OCI-LY3 (cell line): Measurements from ENCODE around the gene MYOF.

Experiments used
- H2AFZ ChIP-seq: fragments of 200-600, 300-600 bp; shearing (Covaris generic); 2 replicates; pipeline ENCODE4 v1.6.0; 2014; ENCODE audit warnings: antibody characterized with exemption, low read depth, low read length
- H3K27ac ChIP-seq: fragments of 200-600, 300-600 bp; sonication (generic); 2 replicates; pipeline ENCODE4 v1.5.1; 2014; ENCODE audit warnings: mild to moderate bottlenecking, low read length, moderate library complexity, mixed read lengths
- H3K27me3 ChIP-seq: fragments of 200-600, 300-600 bp; sonication (generic); 2 replicates; pipeline ENCODE4 v1.6.1; 2014; ENCODE audit warnings: low read depth, low read length, mixed read lengths
- H3K36me3 ChIP-seq: fragments of 200-600, 300-600 bp; sonication (generic); replicated peaks from 2 replicates; pipeline ENCODE3; 2014; ENCODE audit warnings: low read depth, low read length, mixed read lengths
- H3K4me1 ChIP-seq: fragments of 300-600, 200-600 bp; sonication (generic); 2 replicates; pipeline ENCODE4 v1.6.1; 2014; ENCODE audit warnings: low read length, mixed read lengths
- H3K4me2 ChIP-seq: fragments of 200-600, 300-600 bp; sonication (generic); 2 replicates; pipeline ENCODE4 v1.6.1; 2014; ENCODE audit warnings: low read length, mixed read lengths
- H3K4me3 ChIP-seq: fragments of 300-600, 200-600 bp; sonication (generic); 2 replicates; pipeline ENCODE4 v1.5.1; 2014; ENCODE audit warnings: antibody characterized with exemption, mild to moderate bottlenecking, low read length, moderate library complexity
- H3K79me2 ChIP-seq: fragments of 300-600, 200-600 bp; shearing (Covaris generic); 2 replicates; pipeline ENCODE4 v1.6.1; 2014; ENCODE audit warnings: mild to moderate bottlenecking, low read length, mixed read lengths
- H3K9ac ChIP-seq: fragments of 300-600, 200-600 bp; shearing (Covaris generic); 2 replicates; pipeline ENCODE4 v1.6.0; 2014; ENCODE audit warnings: mild to moderate bottlenecking, low read length, moderate library complexity
- H3K9me3 ChIP-seq: fragments of 200-600, 300-600 bp; shearing (Covaris generic); 2 replicates; pipeline ENCODE4 v1.6.1; 2014; ENCODE audit warnings: low read length, mixed read lengths; ENCODE audit not compliant: insufficient read depth
- H4K20me1 ChIP-seq: fragments of 200-600, 300-600 bp; sonication (generic); 2 replicates; pipeline ENCODE4 v1.6.1; 2016; ENCODE audit warnings: low read length, mixed read lengths; ENCODE audit not compliant: insufficient read depth
- CTCF ChIP-seq: fragments of 200-600, 300-600 bp; sonication (generic); IDR thresholded peaks from 2 replicates; pipeline ENCODE4 v1.5.1; 2014; ENCODE audit warnings: antibody characterized with exemption, low read length, low read depth
- EZH2phosphoT487 ChIP-seq: fragments of 200-600 bp; shearing (Covaris generic); IDR thresholded peaks from 2 replicates; pipeline ENCODE4 v1.6.1; 2018; ENCODE audit warnings: antibody characterized with exemption, mixed run types, low read depth

MYOF gene

DNA sequence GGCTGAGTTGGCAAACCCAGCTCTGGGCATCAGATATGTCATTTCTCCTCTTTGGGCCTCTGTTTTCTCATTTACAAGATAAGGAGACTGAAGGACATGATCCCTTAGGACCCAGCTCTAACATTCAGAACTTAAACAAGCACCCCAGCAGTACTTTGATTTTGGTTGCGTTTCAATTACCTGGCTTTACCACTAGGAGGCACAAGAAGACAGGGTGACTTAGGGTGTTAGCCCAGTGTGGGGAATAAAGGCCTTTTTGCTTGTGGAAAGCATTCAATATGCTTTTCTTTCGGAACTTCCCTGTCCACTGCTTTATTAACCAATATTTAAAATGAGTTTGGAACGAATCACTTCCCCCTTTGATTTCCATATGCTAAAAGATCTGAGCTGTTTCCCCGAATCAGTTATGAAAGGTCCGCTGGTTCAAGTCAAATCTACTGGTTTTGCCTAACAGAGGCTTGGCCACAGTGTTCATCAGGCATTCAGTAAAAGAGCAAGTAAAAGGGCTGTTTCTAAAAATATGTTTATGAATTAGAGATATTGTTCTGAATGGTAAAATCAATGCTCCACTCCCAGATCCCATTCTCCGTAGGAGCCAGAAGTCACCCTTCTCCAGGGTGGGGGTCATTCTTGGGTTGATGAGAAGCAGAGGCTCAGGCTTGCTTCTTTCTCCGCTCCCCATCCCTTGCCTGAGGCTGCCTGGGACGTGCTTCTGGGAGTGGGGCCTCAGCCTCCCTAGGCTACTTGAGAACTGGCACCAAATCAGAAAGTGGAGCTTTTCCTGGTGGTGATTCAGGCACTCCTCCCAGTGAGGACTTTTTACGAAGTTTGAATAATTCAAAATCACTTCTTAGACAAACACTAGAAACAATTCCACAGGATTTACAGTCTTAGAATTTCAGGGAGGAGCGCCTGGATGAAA, 105.5 kb downstream of the MYOF start:
- Histone ChIP-seq H3K4me1 (peaks cover 4% of the 10 kb centered on the region; the same call in 1 of the 2 replicates), H3K27me3 (no peaks in the 10 kb centered on the region), H3K4me3 (peak overlapping the region; percentile 37; the same call in 1 of the 2 replicates), H3K79me2 (no peaks in the 10 kb centered on the region), H4K20me1 (no peaks in the 10 kb centered on the region), H3K9me3 (no peaks in the 10 kb centered on the region), H3K4me2 (peak overlapping the region; percentile 51), H3K27ac (no peak overlapping the region), H3K36me3 (no peaks in the 10 kb centered on the region), H3K9ac (no peak overlapping the region), H2AFZ (peak overlapping the region; percentile 39; the same call in 1 of the 2 replicates)
- TF ChIP-seq EZH2phosphoT487 (no peak), CTCF (peak; percentile 84)

- Histone ChIP-seq H3K4me3 (no peak overlapping the region), H3K9me3 (no peaks in the 10 kb centered on the region), H3K9ac (no peak overlapping the region), H3K27ac (no peak overlapping the region), H3K27me3 (no peaks in the 10 kb centered on the region), H2AFZ (no peak overlapping the region), H3K4me2 (no peak overlapping the region), H3K79me2 (no peaks in the 10 kb centered on the region), H4K20me1 (no peaks in the 10 kb centered on the region), H3K4me1 (no peaks in the 10 kb centered on the region), H3K36me3 (no peaks in the 10 kb centered on the region)
- no peak for TF ChIP-seq CTCF
- TF ChIP-seq EZH2phosphoT487: no peak
Measured at GRCh38 chr10:93370961-93371360, 111.2 kb downstream of the MYOF start.

DNA sequence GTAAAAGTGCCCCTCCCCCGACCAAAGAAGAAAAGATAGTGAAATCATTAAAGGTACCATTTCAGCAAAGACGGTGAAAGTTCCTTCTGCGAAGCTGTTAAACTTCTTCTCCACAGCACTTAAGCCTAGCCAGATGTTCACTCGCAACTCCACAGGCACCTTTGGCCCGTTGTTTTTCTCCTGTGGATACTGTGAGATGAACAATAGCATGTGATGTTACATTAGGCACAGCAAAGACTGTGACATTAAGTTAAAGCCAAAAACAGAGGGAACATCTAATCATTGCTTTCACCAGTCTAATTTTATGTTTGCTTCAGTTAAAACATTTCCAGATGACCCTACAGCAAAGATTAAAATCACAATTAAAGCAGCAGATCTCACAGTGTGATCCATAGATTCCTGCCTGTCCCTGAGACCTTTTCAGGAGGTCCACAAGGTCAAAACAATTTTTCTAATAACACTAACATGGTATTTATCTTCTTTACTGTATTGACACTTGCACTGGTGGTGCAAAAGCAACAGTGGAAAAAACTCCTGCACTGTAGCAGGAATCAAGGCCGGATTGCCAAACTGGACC, 112.5 kb downstream of the MYOF start:
- Histone ChIP-seq H3K4me2 (no peak overlapping the region), H2AFZ (no peak overlapping the region), H3K9ac (no peak overlapping the region), H3K79me2 (no peaks in the 10 kb centered on the region), H3K4me3 (no peak overlapping the region), H4K20me1 (no peaks in the 10 kb centered on the region), H3K9me3 (no peaks in the 10 kb centered on the region), H3K27ac (no peak overlapping the region), H3K27me3 (no peaks in the 10 kb centered on the region), H3K4me1 (no peaks in the 10 kb centered on the region), H3K36me3 (no peaks in the 10 kb centered on the region)
- no peak for TF ChIP-seq CTCF
- TF ChIP-seq EZH2phosphoT487: no peak

- TF ChIP-seq CTCF: no peak
- no peak for TF ChIP-seq EZH2phosphoT487
- H3K36me3 ChIP-seq: no peaks in the 10 kb centered on the region
- H3K27me3 ChIP-seq: no peaks in the 10 kb centered on the region
Measured at GRCh38 chr10:93368210-93368609, 113.9 kb downstream of the MYOF start.

More at GRCh38 chr10:93368210-93368609, 113.9 kb downstream of the MYOF start:
- no peak overlapping the region for H3K4me2 ChIP-seq
- H3K9ac ChIP-seq: no peak overlapping the region
- no peaks in the 10 kb centered on the region for H3K79me2 ChIP-seq
- H4K20me1 ChIP-seq: no peaks in the 10 kb centered on the region
- H3K4me1 ChIP-seq: no peaks in the 10 kb centered on the region
- H2AFZ ChIP-seq: no peak overlapping the region
- H3K27ac ChIP-seq: no peak overlapping the region
- H3K4me3 ChIP-seq: no peak overlapping the region
- no peaks in the 10 kb centered on the region for H3K9me3 ChIP-seq
